Uterus (tissue), 2 donors: ENCODE data around the gene RAB34.

Experiments used
- CTCF ChIP-seq, 4 experiments: fragments of 200-600 bp in 2 of 4; fragments of 450-650 bp in 2 of 4; sonication (generic) in 2 of 4; IDR thresholded peaks; one replicate each; pipeline ENCODE4 v1.5.1; 2016 to 2019; ENCODE audit warnings: antibody characterized with exemption in 4 of 4, mild to moderate bottlenecking in 2 of 4, moderate library complexity in 1 of 4
- POLR2A ChIP-seq, 2 donors: fragments of 450-650 bp; IDR thresholded peaks; one replicate each; pipeline ENCODE4 v1.6.1; 2016; ENCODE audit warnings: antibody characterized with exemption in 2 of 2, mild to moderate bottlenecking in 1 of 2, moderate library complexity in 1 of 2

GRCh38 chr17:28745786-28746411 is 28.2 kb upstream of the RAB34 start:
- no peak for TF ChIP-seq CTCF (IDR thresholded peaks at IDR 0.05)
- TF ChIP-seq POLR2A (IDR thresholded peaks at IDR 0.05): no peak
